Endothelial cell of umbilical vein (primary cell): ENCODE data around the gene UBASH3A. TPM values are rescaled to one million over a fixed set of nuclear protein-coding genes. Genes with fewer than 3 reads are reported as not detected.

ENCODE experiments used
- BruUV-seq: library from RNA; stranded (reverse); fragments of 400-500 nt; replicated peaks from 2 replicates; lab custom pipeline; 2021; lab: Mats Ljungman, UMichigan
- CTCF ChIA-PET: fragments of 300-600, 350-600 bp; sonication (Branson Sonifier 250); formaldehyde crosslinking; loops from one replicate; lab custom pipeline; 2021; ENCODE audit warnings: antibody characterized with exemption, inconsistent platforms; lab: Charles Lee
- POLR2A ChIA-PET: fragments of 300-600, 350-600 bp; sonication (Branson Sonifier 250); formaldehyde crosslinking; loops from one replicate; lab custom pipeline; 2021; ENCODE audit warnings: antibody characterized with exemption, inconsistent platforms; lab: Charles Lee
- DNase-seq: peaks from one replicate; pipeline ENCODE4 v3.0.0-alpha.2; 2011; ENCODE audit warnings: low read depth, low spot score
- FAIRE-seq: peaks from 2 replicates; lab custom pipeline; 2011; peaks lifted over from hg19 to GRCh38; lab: Jason Lieb, UNC
- H2AFZ ChIP-seq: 2 replicates; pipeline ENCODE4 v1.6.0; 2012; ENCODE audit warnings: low read depth, low read length, control low read depth, inconsistent platforms
- H3K27ac ChIP-seq: 2 replicates; pipeline ENCODE4 v1.5.1; 2011; ENCODE audit warnings: low read depth, mild to moderate bottlenecking, control low read depth, low read length, moderate library complexity; ENCODE audit not compliant: insufficient read depth
- H3K27me3 ChIP-seq, 2 experiments: 2 replicates each; pipeline versions ENCODE4 v1.6.0 to v1.6.1; 2011; ENCODE audit warnings: low read length in 2 of 2, mixed read lengths in 1 of 2; ENCODE audit not compliant: control insufficient read depth in 2 of 2, insufficient read depth in 2 of 2
- H3K36me3 ChIP-seq, 2 experiments: 2 replicates in 1 of 2; 3 replicates in 1 of 2; pipeline ENCODE4 v1.5.1; 2011; ENCODE audit warnings: low read length in 2 of 2, mild to moderate bottlenecking in 1 of 2, moderate library complexity in 1 of 2; ENCODE audit not compliant: control insufficient read depth in 2 of 2, insufficient read depth in 2 of 2; ENCODE audit errors: extremely low read depth in 1 of 2
- H3K4me1 ChIP-seq: 3 replicates; pipeline ENCODE4 v1.5.1; 2011; ENCODE audit warnings: mild to moderate bottlenecking, low read length; ENCODE audit not compliant: control insufficient read depth, insufficient read depth; ENCODE audit errors: extremely low read depth
- H3K4me2 ChIP-seq: 2 replicates; pipeline ENCODE4 v1.6.1; 2011; ENCODE audit warnings: low read length, control low read depth, mixed read lengths; ENCODE audit not compliant: insufficient read depth
- H3K4me3 ChIP-seq, 3 experiments: fragments of 200-600 bp in 1 of 3; sonication (generic), shearing (Covaris generic) in 1 of 3; replicated peaks in 1 of 3; 2 replicates each; pipeline ENCODE4 v1.5.1; 2011 to 2016; ENCODE audit warnings: control low read depth in 3 of 3, low read length in 3 of 3, mild to moderate bottlenecking in 2 of 3, inconsistent platforms in 1 of 3, low read depth in 1 of 3, moderate library complexity in 1 of 3; ENCODE audit not compliant: insufficient read depth in 1 of 3
- H3K79me2 ChIP-seq: 2 replicates; pipeline ENCODE4 v1.6.0; 2012; ENCODE audit warnings: low read length, inconsistent platforms; ENCODE audit not compliant: control insufficient read depth, insufficient read depth
- H3K9ac ChIP-seq: replicated peaks from 2 replicates; pipeline ENCODE3; 2011; ENCODE audit warnings: low read length, control low read depth; ENCODE audit not compliant: insufficient read depth; ENCODE audit errors: extremely low read depth
- H3K9me1 ChIP-seq: replicated peaks from 3 replicates; pipeline ENCODE4 v1.6.0; 2011; ENCODE audit warnings: mild to moderate bottlenecking, low read length; ENCODE audit not compliant: control insufficient read depth, insufficient read depth; ENCODE audit errors: extremely low read depth
- H3K9me3 ChIP-seq: replicated peaks from 2 replicates; pipeline ENCODE4 v1.5.1; 2012; ENCODE audit warnings: low read length, inconsistent platforms; ENCODE audit not compliant: control insufficient read depth, insufficient read depth
- H4K20me1 ChIP-seq: replicated peaks from 2 replicates; pipeline ENCODE3; 2011; ENCODE audit warnings: mild to moderate bottlenecking, low read length; ENCODE audit not compliant: control insufficient read depth, insufficient read depth; ENCODE audit errors: extremely low read depth
- EZH2 ChIP-seq: IDR thresholded peaks from 2 replicates; pipeline ENCODE4 v1.6.1; 2012; ENCODE audit warnings: borderline replicate concordance, low read depth, mild to moderate bottlenecking, moderate library complexity, low read length, inconsistent platforms; ENCODE audit not compliant: severe bottlenecking
- FOS ChIP-seq: IDR thresholded peaks from 2 replicates; pipeline ENCODE4 v1.6.1; 2011; ENCODE audit warnings: mild to moderate bottlenecking, low read length, moderate library complexity, borderline replicate concordance; ENCODE audit not compliant: insufficient read depth
- GATA2 ChIP-seq: IDR thresholded peaks from 2 replicates; pipeline ENCODE4 v1.7.0; 2011; ENCODE audit warnings: low read depth, mild to moderate bottlenecking, moderate library complexity, mixed read lengths, low read length; ENCODE audit not compliant: insufficient read length, insufficient read depth
- JUN ChIP-seq: IDR thresholded peaks from 2 replicates; pipeline ENCODE4 v1.6.1; 2011; ENCODE audit warnings: borderline replicate concordance, low read depth; ENCODE audit not compliant: insufficient read length, insufficient read depth
- MYC ChIP-seq: IDR thresholded peaks from one replicate; pipeline ENCODE4 v1.6.1; 2011; ENCODE audit warnings: mild to moderate bottlenecking, low read depth, low read length
- POLR2A ChIP-seq: IDR thresholded peaks from 2 replicates; pipeline ENCODE4 v1.6.1; 2012; ENCODE audit warnings: low read depth, mild to moderate bottlenecking, control low read depth, low read length
- POLR2AphosphoS5 ChIP-seq: IDR thresholded peaks from 2 replicates; pipeline ENCODE4 v1.6.1; 2012; ENCODE audit warnings: low read depth, mild to moderate bottlenecking, control low read depth, low read length, moderate library complexity; ENCODE audit not compliant: insufficient read depth
- dilution Hi-C: fragments of 300-500 bp; cut with MboI; formaldehyde crosslinking; loops from one replicate; pipeline ENCODE4 v1.15.0; 2019; ENCODE audit warnings: low sequenced_read_pairs; ENCODE audit not compliant: extremely low pct_ligation_motif_present
- intact Hi-C: fragments of 100-400 bp; cut with micrococcal nuclease; formaldehyde crosslinking; loops from one replicate; pipeline ENCODE4 v1.10.0; 2022
- polyA plus RNA-seq, 4 experiments: library from polyadenylated mRNA; depleted of rRNA in 3 of 4; stranded (reverse) in 3 of 4; unstranded in 1 of 4; fragments of >200 nt; gene quantifications; 2 replicates each; pipeline versions ENCODE4 v1.2.1 to v1.2.3, GENCODE V29; 2011 to 2012; ENCODE audit warnings: missing spikeins in 1 of 4
- total RNA-seq: library from RNA; stranded (reverse); gene quantifications from 2 replicates; pipeline ENCODE4 v1.2.3, GENCODE V29; 2021
- TF ChIP-seq, protein P1 (sequence below), 2 donors: IDR thresholded peaks; 1 replicate in 1 of 2; 2 replicates in 1 of 2; pipeline ENCODE4 v1.5.1; 2011; ENCODE audit warnings: low read length in 2 of 2, mild to moderate bottlenecking in 2 of 2, moderate library complexity in 2 of 2, control low read depth in 1 of 2, inconsistent platforms in 1 of 2, low read depth in 1 of 2; ENCODE audit not compliant: insufficient read depth in 1 of 2; ENCODE audit errors: extremely low read depth in 1 of 2
- TF ChIP-seq, protein P2 (sequence below): IDR thresholded peaks from 2 replicates; pipeline ENCODE4 v1.6.1; 2011; ENCODE audit not compliant: insufficient read depth, insufficient read length

The UBASH3A gene
- total and polyA plus RNA-seq, 2 donors (not counting 3 experiments of a cell fraction or from before 2014, with no cell fraction given) = not detected

DNA sequence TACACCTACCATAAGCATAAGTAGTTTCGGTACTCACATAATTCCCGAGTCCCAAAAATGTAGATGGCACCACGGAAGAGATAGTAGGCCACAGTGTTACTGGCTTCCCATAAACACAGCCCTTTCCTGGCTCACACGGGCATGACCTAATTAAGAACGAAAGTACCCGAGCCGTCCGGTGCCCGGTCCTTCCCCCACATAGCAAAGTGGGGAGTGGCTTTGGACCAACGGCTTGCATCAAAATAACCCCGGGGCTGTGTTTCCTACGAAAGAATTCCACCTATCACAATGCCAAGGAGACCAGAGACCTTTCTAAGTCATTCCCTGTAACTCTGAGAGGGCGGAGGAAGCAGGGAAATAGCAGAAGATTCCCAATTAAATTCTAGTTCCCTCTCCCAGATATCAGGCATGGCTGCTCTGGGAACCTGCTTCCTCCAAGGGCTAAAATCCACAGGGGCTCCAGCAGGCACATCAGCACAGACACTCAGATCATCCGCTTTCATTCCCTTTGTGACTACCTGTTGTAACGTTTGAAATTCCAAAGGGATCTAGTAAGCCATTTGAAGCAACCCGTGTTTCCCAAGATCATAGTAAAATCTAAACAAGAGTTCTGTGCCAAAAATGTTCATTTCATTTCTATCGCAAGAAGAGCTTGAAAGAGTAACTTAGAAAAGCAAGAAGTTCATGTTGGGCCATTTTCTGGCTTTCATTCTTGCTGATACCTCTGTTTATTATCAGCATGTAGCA lies 7.6 kb upstream of the UBASH3A start, which contains the start of gene TMPRSS3:
Gene TMPRSS3, minus strand, starts transcription at position 148 of the 747 bp plus-strand sequence. CDS start 635 bp downstream, outside the sequence.
- Histone ChIP-seq H3K4me3 (no peak within 1 kb of the TSS), H3K9me1 (no peaks in the 10 kb centered on the region), H3K27ac (no peak within 1 kb of the TSS), H3K4me2 (no peak within 1 kb of the TSS), H3K27me3 (peaks cover 2 to 25% of the 10 kb centered on the region in 2 experiments), H2AFZ (no peak within 1 kb of the TSS), H3K79me2 (no peaks in the 10 kb centered on the region), H4K20me1 (no peaks in the 10 kb centered on the region), H3K9me3 (no peaks in the 10 kb centered on the region), H3K9ac (no peak within 1 kb of the TSS), H3K36me3 (no peaks in the 10 kb centered on the region), H3K4me1 (no peaks in the 10 kb centered on the region)
- no TSS peak for BruUV-seq
- POLR2A ChIA-PET = no interaction called here
- no peak for DNase-seq
- no peak for FAIRE-seq
- intact Hi-C loops (no loop called here), dilution Hi-C loops (no loop called here)
- CTCF ChIA-PET = no interaction called here
- no peak for TF ChIP-seq POLR2AphosphoS5
- TF ChIP-seq EZH2 = no peak
- no peak for TF ChIP-seq GATA2
- no peak for TF ChIP-seq FOS
- TF ChIP-seq, protein P1, sequence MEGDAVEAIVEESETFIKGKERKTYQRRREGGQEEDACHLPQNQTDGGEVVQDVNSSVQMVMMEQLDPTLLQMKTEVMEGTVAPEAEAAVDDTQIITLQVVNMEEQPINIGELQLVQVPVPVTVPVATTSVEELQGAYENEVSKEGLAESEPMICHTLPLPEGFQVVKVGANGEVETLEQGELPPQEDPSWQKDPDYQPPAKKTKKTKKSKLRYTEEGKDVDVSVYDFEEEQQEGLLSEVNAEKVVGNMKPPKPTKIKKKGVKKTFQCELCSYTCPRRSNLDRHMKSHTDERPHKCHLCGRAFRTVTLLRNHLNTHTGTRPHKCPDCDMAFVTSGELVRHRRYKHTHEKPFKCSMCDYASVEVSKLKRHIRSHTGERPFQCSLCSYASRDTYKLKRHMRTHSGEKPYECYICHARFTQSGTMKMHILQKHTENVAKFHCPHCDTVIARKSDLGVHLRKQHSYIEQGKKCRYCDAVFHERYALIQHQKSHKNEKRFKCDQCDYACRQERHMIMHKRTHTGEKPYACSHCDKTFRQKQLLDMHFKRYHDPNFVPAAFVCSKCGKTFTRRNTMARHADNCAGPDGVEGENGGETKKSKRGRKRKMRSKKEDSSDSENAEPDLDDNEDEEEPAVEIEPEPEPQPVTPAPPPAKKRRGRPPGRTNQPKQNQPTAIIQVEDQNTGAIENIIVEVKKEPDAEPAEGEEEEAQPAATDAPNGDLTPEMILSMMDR (IDR thresholded peaks at IDR 0.05; ENCODE audit: extremely low read depth in 1 of 2, insufficient read depth in 1 of 2, low read depth in 1 of 2, low read length in 2 of 2) = no peak
- TF ChIP-seq, protein P2, sequence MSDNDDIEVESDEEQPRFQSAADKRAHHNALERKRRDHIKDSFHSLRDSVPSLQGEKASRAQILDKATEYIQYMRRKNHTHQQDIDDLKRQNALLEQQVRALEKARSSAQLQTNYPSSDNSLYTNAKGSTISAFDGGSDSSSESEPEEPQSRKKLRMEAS = no peak
- no peak for TF ChIP-seq MYC
- no peak for TF ChIP-seq POLR2A
- no peak for TF ChIP-seq JUN
